SK-N-SH (cell line): ENCODE data around the gene CA5B. TPM values are rescaled to one million over a fixed set of nuclear protein-coding genes. Genes with fewer than 3 reads are reported as not detected.

Experiments
- CTCF ChIA-PET: fragments of 300-600, 350-600 bp; formaldehyde crosslinking; extraction: SDS; loops from one replicate; lab custom pipeline; 2021; lab: Yijun Ruan, JAX
- POLR2A ChIA-PET: fragments of 350-600 bp; sonication (Branson Sonifier 250); formaldehyde crosslinking; extraction: SDS; loops from one replicate; lab custom pipeline; 2020; ENCODE audit warnings: antibody characterized with exemption, inconsistent platforms; lab: Yijun Ruan, JAX
- DNase-seq: peaks from one replicate; pipeline ENCODE4 v3.0.0; 2012
- H2AFZ ChIP-seq: fragments of 200-600 bp; sonication (generic); 2 replicates; pipeline ENCODE4 v1.8.1; 2016; ENCODE audit warnings: antibody characterized with exemption, mild to moderate bottlenecking, low read depth
- H3F3A ChIP-seq: fragments of 200-600 bp; sonication (generic); replicated peaks from 2 replicates; pipeline ENCODE3; 2016; ENCODE audit warnings: antibody characterized with exemption, mild to moderate bottlenecking; ENCODE audit not compliant: insufficient read depth
- H3K27ac ChIP-seq, 2 experiments: fragments of 200-500 bp in 1 of 2; fragments of 200-600 bp in 1 of 2; sonication (Bioruptor generic) in 1 of 2; sonication (generic), shearing (Covaris generic) in 1 of 2; 2 replicates each; pipeline versions ENCODE4 v1.5.1 to v1.6.1; 2014 to 2016; ENCODE audit warnings: low read depth in 2 of 2, inconsistent platforms in 1 of 2, low read length in 1 of 2, mild to moderate bottlenecking in 1 of 2, mixed read lengths in 1 of 2
- H3K27me3 ChIP-seq: fragments of 200-600 bp; sonication (generic), shearing (Covaris generic); 2 replicates; pipeline ENCODE4 v1.6.1; 2016; ENCODE audit warnings: mixed run types; ENCODE audit not compliant: insufficient read depth
- H3K36me3 ChIP-seq, 2 experiments: fragments of 200-500 bp in 1 of 2; fragments of 200-600 bp in 1 of 2; sonication (Bioruptor generic) in 1 of 2; sonication (generic) in 1 of 2; replicated peaks in 1 of 2; 2 replicates each; pipeline versions ENCODE3 to v1.5.1; 2014 to 2016; ENCODE audit warnings: low read length in 1 of 2, mild to moderate bottlenecking in 1 of 2; ENCODE audit not compliant: insufficient read depth in 2 of 2, control insufficient read depth in 1 of 2
- H3K4me1 ChIP-seq, 2 experiments: fragments of 200-500 bp in 1 of 2; fragments of 200-600 bp in 1 of 2; sonication (Bioruptor generic) in 1 of 2; sonication (generic), shearing (Covaris generic) in 1 of 2; 2 replicates each; pipeline versions ENCODE4 v1.5.1 to v1.6.1; 2014 to 2016; ENCODE audit warnings: low read depth in 1 of 2, low read length in 1 of 2, mixed run types in 1 of 2; ENCODE audit not compliant: insufficient read depth in 2 of 2, control insufficient read depth in 1 of 2
- H3K4me2 ChIP-seq: fragments of 200-600 bp; sonication (generic), shearing (Covaris generic); 2 replicates; pipeline ENCODE4 v1.6.1; 2017; ENCODE audit warnings: mixed run types
- H3K4me3 ChIP-seq, 2 experiments: fragments of 200-500 bp in 1 of 2; fragments of 200-600 bp in 1 of 2; sonication (Bioruptor generic) in 1 of 2; sonication (generic), shearing (Covaris generic) in 1 of 2; 2 replicates each; pipeline versions ENCODE4 v1.5.1 to v1.8.1; 2014 to 2016; ENCODE audit warnings: low read depth in 2 of 2, inconsistent platforms in 1 of 2, low read length in 1 of 2, mild to moderate bottlenecking in 1 of 2, mixed read lengths in 1 of 2, moderate library complexity in 1 of 2
- H3K79me2 ChIP-seq: fragments of 200-600 bp; sonication (generic); 2 replicates; pipeline ENCODE4 v1.8.1; 2017; ENCODE audit warnings: mild to moderate bottlenecking; ENCODE audit not compliant: insufficient read depth
- H3K9ac ChIP-seq: fragments of 200-600 bp; sonication (generic); 2 replicates; pipeline ENCODE4 v1.6.1; 2017; ENCODE audit warnings: mixed run types
- H3K9me2 ChIP-seq: fragments of 200-600 bp; sonication (generic); 2 replicates; pipeline ENCODE4 v1.6.1; 2017; ENCODE audit warnings: mixed run types
- H3K9me3 ChIP-seq: fragments of 200-600 bp; sonication (generic); 2 replicates; pipeline ENCODE4 v1.6.1; 2017; ENCODE audit warnings: mixed run types, mild to moderate bottlenecking, moderate library complexity
- H4K20me1 ChIP-seq: fragments of 200-600 bp; sonication (generic); 2 replicates; pipeline ENCODE4 v1.6.1; 2017; ENCODE audit warnings: mild to moderate bottlenecking, mixed run types; ENCODE audit not compliant: insufficient read depth
- EP300 ChIP-seq, 2 experiments: IDR thresholded peaks; 2 replicates each; pipeline versions ENCODE4 v1.4.0 to v1.6.1; 2012; ENCODE audit warnings: borderline replicate concordance in 1 of 2, low read depth in 1 of 2, low read length in 1 of 2
- FOXJ3 ChIP-seq: sonication (generic); formaldehyde crosslinking; IDR thresholded peaks from 2 replicates; pipeline ENCODE4 v1.5.1; 2020; ENCODE audit warnings: mild to moderate bottlenecking, missing genetic modification reagents
- FOXM1 ChIP-seq: IDR thresholded peaks from 2 replicates; pipeline ENCODE4 v1.4.0; 2012; ENCODE audit warnings: low read depth, mild to moderate bottlenecking
- GATA2 ChIP-seq: sonication (generic); formaldehyde crosslinking; IDR thresholded peaks from 2 replicates; pipeline ENCODE4 v1.5.0; 2020; ENCODE audit warnings: mild to moderate bottlenecking, missing genetic modification reagents
- MAX ChIP-seq: IDR thresholded peaks from 2 replicates; pipeline ENCODE4 v1.4.0; 2012; ENCODE audit warnings: low read depth
- MXI1 ChIP-seq: IDR thresholded peaks from 2 replicates; pipeline ENCODE4 v1.6.1; 2012; ENCODE audit warnings: mild to moderate bottlenecking, low read depth, low read length, improper control_type of control experiment
- REST ChIP-seq: IDR thresholded peaks from 2 replicates; pipeline ENCODE4 v1.6.1; 2012; ENCODE audit warnings: mild to moderate bottlenecking, low read depth, low read length, moderate library complexity
- RFX5 ChIP-seq: IDR thresholded peaks from 2 replicates; pipeline ENCODE4 v1.6.1; 2012; ENCODE audit warnings: mild to moderate bottlenecking, improper control_type of control experiment, low read length
- SMC3 ChIP-seq: IDR thresholded peaks from 2 replicates; pipeline ENCODE4 v1.6.1; 2012; ENCODE audit warnings: low read depth, low read length, improper control_type of control experiment
- ZBTB33 ChIP-seq: IDR thresholded peaks from 2 replicates; pipeline ENCODE4 v1.4.0; 2012; ENCODE audit warnings: low read depth, borderline replicate concordance
- WGBS: methylation state at CpG from one replicate; pipeline ENCODE4 v1.1.6; 2017; ENCODE audit warnings: low lambda C conversion rate; 5-methylcytosine and 5-hydroxymethylcytosine counted together
- polyA plus RNA-seq, 3 experiments: library from polyadenylated mRNA; depleted of rRNA; stranded (reverse); fragments of >200 nt; gene quantifications; 2 replicates each; pipeline ENCODE4 v1.2.3, GENCODE V29; 2012

The CA5B gene
- polyA plus RNA-seq, 1 of the 3 experiments (the other 2 are of a cell fraction) = 4.4 TPM

GRCh38 chrX:15789979-15790768 lies 52.1 kb downstream of the CA5B start, which contains the start of gene ZRSR2 (continued):
- no peak for TF ChIP-seq ZBTB33
- no peak for TF ChIP-seq FOXM1
- peak; percentile 60; the same call in 1 of the 2 replicates for TF ChIP-seq FOXJ3 (CRISPR knock-in tag)
- TF ChIP-seq GATA2 (CRISPR knock-in tag) = no peak
- TF ChIP-seq EP300 (IDR thresholded peaks at IDR 0.05; ENCODE audit: borderline replicate concordance in 1 of 2, low read depth in 1 of 2, low read length in 1 of 2) = no peak
- peak; percentile 94 for TF ChIP-seq MXI1
- no peak for TF ChIP-seq SMC3
- TF ChIP-seq REST = no peak
- TF ChIP-seq, all 33 proteins: peak for 10

- no peaks in the 10 kb centered on the region for H4K20me1 ChIP-seq
- whole genome bisulfite sequencing = 1% methylated on average over 15 of the region's 15 CpGs
- peak overlapping the region; percentile 82 for H3K4me2 ChIP-seq
- H2AFZ ChIP-seq = peak overlapping the region; percentile 95
- H3K9me3 ChIP-seq = no peaks in the 10 kb centered on the region
- no peaks in the 10 kb centered on the region for H3K9me2 ChIP-seq
- peaks cover 7% of the 10 kb centered on the region for H3F3A ChIP-seq
- CTCF ChIA-PET = interaction anchor here (1.0 kb wide), 1 partner anchor 25 kb away, joined by 5 read pairs; no protein-coding TSS in a partner anchor
- H3K9ac ChIP-seq = peak overlapping the region; percentile 76
- peak; percentile 17 for DNase-seq
- POLR2A ChIA-PET = no interaction called here
- H3K79me2 ChIP-seq = peaks cover 24% of the 10 kb centered on the region
- peak overlapping the region; percentile 92 to 97 for H3K4me3 ChIP-seq
- no peaks in the 10 kb centered on the region for H3K27me3 ChIP-seq
- TF ChIP-seq FOXJ3 (CRISPR knock-in tag) = no peak
- TF ChIP-seq MAX = 0 out of 2 replicates have a peak, but pooled peaks have one; percentile 8
- TF ChIP-seq RFX5 = 0 out of 2 replicates have a peak, but pooled peaks have one; percentile 5
- H3K4me1 ChIP-seq = peaks cover 0 to 3% of the 10 kb centered on the region in 2 experiments; a peak in 1 of 4 replicates
- peak overlapping the region; percentile 81 to 90 for H3K27ac ChIP-seq
- peaks cover 5 to 15% of the 10 kb centered on the region in 2 experiments for H3K36me3 ChIP-seq
Measured at GRCh38 chrX:15790769-15791290, 52.8 kb downstream of the CA5B start.
